SK-N-SH treated with all-trans-retinoic acid at 6 μM for 48 hours (cell line): ENCODE data around the gene VEPH1.

Experiments used
- ARNTL ChIP-seq: fragments of 450-650 bp; formaldehyde crosslinking; IDR thresholded peaks from 2 replicates; pipeline ENCODE4 v1.5.0; 2020; ENCODE audit warnings: low read depth, mild to moderate bottlenecking, moderate library complexity, borderline replicate concordance
- BACH2 ChIP-seq: fragments of 250-450 bp; sonication (Bioruptor Pico); IDR thresholded peaks from 2 replicates; pipeline ENCODE4 v1.9.0; 2021; ENCODE audit warnings: mild to moderate bottlenecking, borderline replicate concordance
- CREB5 ChIP-seq: fragments of 250-450 bp; sonication (Bioruptor Pico); IDR thresholded peaks from 2 replicates; pipeline ENCODE4 v1.5.1; 2020; ENCODE audit warnings: low read depth, mild to moderate bottlenecking, moderate library complexity
- CSDC2 ChIP-seq: fragments of 250-450 bp; sonication (Bioruptor Pico); IDR thresholded peaks from 2 replicates; pipeline ENCODE4 v1.5.0; 2020; ENCODE audit warnings: mild to moderate bottlenecking, moderate library complexity
- CSRNP3 ChIP-seq: fragments of 250-450 bp; sonication (Bioruptor Pico); IDR thresholded peaks from 2 replicates; pipeline ENCODE4 v1.5.1; 2021; ENCODE audit warnings: mild to moderate bottlenecking, moderate library complexity
- ESRRG ChIP-seq: fragments of 250-450 bp; sonication (Bioruptor Pico); IDR thresholded peaks from 2 replicates; pipeline ENCODE4 v1.6.1; 2021; ENCODE audit warnings: mild to moderate bottlenecking
- PPARA ChIP-seq: fragments of 250-450 bp; sonication (Bioruptor Pico); IDR thresholded peaks from 2 replicates; pipeline ENCODE4 v1.5.0; 2020; ENCODE audit warnings: mild to moderate bottlenecking, borderline replicate concordance
- TCF4 ChIP-seq: fragments of 250-450 bp; sonication (Bioruptor Pico); IDR thresholded peaks from 2 replicates; pipeline ENCODE4 v1.8.0; 2021; ENCODE audit warnings: mild to moderate bottlenecking, moderate library complexity, borderline replicate concordance
- TSHZ2 ChIP-seq: fragments of 250-450 bp; sonication (Bioruptor Pico); IDR thresholded peaks from 2 replicates; pipeline ENCODE4 v1.5.0; 2020; ENCODE audit warnings: mild to moderate bottlenecking, moderate library complexity
- ZC3H10 ChIP-seq: fragments of 250-450 bp; sonication (Bioruptor Pico); IDR thresholded peaks from 2 replicates; pipeline ENCODE4 v1.5.1; 2021; ENCODE audit warnings: mild to moderate bottlenecking, moderate library complexity
- ZFP30 ChIP-seq: fragments of 450-650 bp; formaldehyde crosslinking; IDR thresholded peaks from 2 replicates; pipeline ENCODE4 v1.5.0; 2022; ENCODE audit warnings: mild to moderate bottlenecking, moderate library complexity
- ZNF8 ChIP-seq: fragments of 450-650 bp; formaldehyde crosslinking; IDR thresholded peaks from 2 replicates; pipeline ENCODE4 v1.5.0; 2020; ENCODE audit warnings: mild to moderate bottlenecking, moderate library complexity

- no peak for TF ChIP-seq BACH2 (CRISPR knock-in tag)
- TF ChIP-seq CSDC2 (CRISPR knock-in tag) = no peak
- no peak for TF ChIP-seq ZNF8 (CRISPR knock-in tag)
- TF ChIP-seq TSHZ2 (CRISPR knock-in tag) = no peak
- TF ChIP-seq ESRRG (CRISPR knock-in tag) = no peak
- no peak for TF ChIP-seq ZC3H10 (CRISPR knock-in tag)
- no peak for TF ChIP-seq PPARA
- TF ChIP-seq TCF4 = no peak
- no peak for TF ChIP-seq ZFP30 (CRISPR knock-in tag)
- TF ChIP-seq CSRNP3 (CRISPR knock-in tag) = no peak
- no peak for TF ChIP-seq ARNTL (CRISPR knock-in tag)
- no peak for TF ChIP-seq CREB5
Measured at GRCh38 chr3:157310329-157311052, 192.7 kb downstream of the VEPH1 start.
